NAMALWA (cell line): ENCODE data around the gene EDC3.
"Not testable (repeated sequence)": the region's sequence is repeated elsewhere in the genome, so short reads cannot be mapped to it uniquely, and the experiment has no call there.

ENCODE experiments used
- DNase-seq: peaks from one replicate; pipeline ENCODE4 v3.0.0-alpha.2; 2015; ENCODE audit warnings: low spot score

EDC3 gene

GRCh38 chr15:74651242-74651741 is 44.5 kb downstream of the EDC3 start:
- no peak for DNase-seq

GRCh38 chr15:74648051-74648842 is 47.6 kb downstream of the EDC3 start:
- no peak for DNase-seq

GRCh38 chr15:74646480-74646879 is 49.3 kb downstream of the EDC3 start:
- no peak for DNase-seq

- no peak for DNase-seq
Measured at GRCh38 chr15:74643665-74644204, 52.1 kb downstream of the EDC3 start.

GRCh38 chr15:74642734-74643664 is 52.8 kb downstream of the EDC3 start:
- no peak for DNase-seq

- no peak for DNase-seq
Measured at GRCh38 chr15:74642348-74642733, 53.5 kb downstream of the EDC3 start.

- no peak for DNase-seq
Measured at GRCh38 chr15:74641151-74641550, 54.7 kb downstream of the EDC3 start.

GRCh38 chr15:74636984-74637383 is 58.8 kb downstream of the EDC3 start:
- no peak for DNase-seq

- DNase-seq: peak; percentile 88
Measured at GRCh38 chr15:74635228-74635627, 60.6 kb downstream of the EDC3 start.

- DNase-seq: peak; percentile 20
Measured at GRCh38 chr15:74633781-74634180, 62.0 kb downstream of the EDC3 start.

- DNase-seq: no peak
Measured at GRCh38 chr15:74632601-74633000, 63.2 kb downstream of the EDC3 start.

- peak; percentile 78 for DNase-seq
Measured at GRCh38 chr15:74631935-74632560, 63.8 kb downstream of the EDC3 start.

- DNase-seq: no peak
Measured at GRCh38 chr15:74631408-74631807, 64.4 kb downstream of the EDC3 start.

GRCh38 chr15:74631087-74631385 is 64.8 kb downstream of the EDC3 start:
- DNase-seq: no peak

GRCh38 chr15:74630284-74631086 is 65.3 kb downstream of the EDC3 start:
- peak; percentile 45 for DNase-seq

- not testable (repeated sequence) for DNase-seq
Measured at GRCh38 chr15:74629696-74630095, 66.1 kb downstream of the EDC3 start.

GRCh38 chr15:74628949-74629348 is 66.9 kb downstream of the EDC3 start:
- no peak for DNase-seq

- no peak for DNase-seq
Measured at GRCh38 chr15:74628199-74628598, 67.6 kb downstream of the EDC3 start.

- DNase-seq: no peak
Measured at GRCh38 chr15:74627766-74628165, 68.1 kb downstream of the EDC3 start.

- DNase-seq: no peak
Measured at GRCh38 chr15:74626752-74627692, 68.8 kb downstream of the EDC3 start.
